Activated naive CD4-positive, alpha-beta T cell treated with Interleukin-2 at 50 U/mL for 16 hours (primary cell): ENCODE measurements around the gene CHST3.
A peak's percentile ranks its signal among the peaks of the same experiment; 100 is the strongest.
"Not testable (repeated sequence)": the region's sequence is repeated elsewhere in the genome, so short reads cannot be mapped to it uniquely, and the experiment has no call there.

Experiments used
- DNase-seq: peaks from one replicate; pipeline ENCODE4 v3.0.0-alpha.2; 2020

The CHST3 gene

GRCh38 chr10:71950683-71951082 is 13.5 kb upstream of the CHST3 start:
- no peak for DNase-seq

- no peak for DNase-seq
These were observed 11.4 kb upstream of the CHST3 start for GRCh38 chr10:71952745-71953144.

- DNase-seq, result no peak
These were observed 6.5 kb upstream of the CHST3 start for GRCh38 chr10:71957546-71958275.

- DNase-seq, result no peak
These were observed 4.7 kb upstream of the CHST3 start for GRCh38 chr10:71959526-71959925.

- no peak for DNase-seq
These were observed 2.4 kb upstream of the CHST3 start for GRCh38 chr10:71961831-71962230.

- no peak for DNase-seq
These were observed 1.3 kb upstream of the CHST3 start for GRCh38 chr10:71962901-71963300.

GRCh38 chr10:71963351-71964097 is 671 bp upstream of the CHST3 start:
- no peak for DNase-seq

- peak; percentile 32 for DNase-seq
These were observed 734 bp downstream of the CHST3 start for GRCh38 chr10:71964743-71965515.

- DNase-seq, result no peak
These were observed 1.4 kb downstream of the CHST3 start for GRCh38 chr10:71965623-71966022.

GRCh38 chr10:71966046-71967004 is 2.1 kb downstream of the CHST3 start:
- no peak for DNase-seq

- not testable (repeated sequence) for DNase-seq
These were observed 3.8 kb downstream of the CHST3 start for GRCh38 chr10:71967958-71968357.

- DNase-seq, result no peak
These were observed 4.6 kb downstream of the CHST3 start for GRCh38 chr10:71968553-71969474.

GRCh38 chr10:71969929-71970328 is 5.7 kb downstream of the CHST3 start:
- DNase-seq, result no peak

- DNase-seq, result no peak
These were observed 6.1 kb downstream of the CHST3 start for GRCh38 chr10:71970331-71970730.

- DNase-seq, result no peak
These were observed 6.7 kb downstream of the CHST3 start for GRCh38 chr10:71970869-71971268.

- DNase-seq, result no peak
These were observed 7.1 kb downstream of the CHST3 start for GRCh38 chr10:71971311-71971731.

GRCh38 chr10:71971769-71972555 is 7.8 kb downstream of the CHST3 start:
- DNase-seq, result no peak

- DNase-seq, result no peak
These were observed 8.8 kb downstream of the CHST3 start for GRCh38 chr10:71972746-71973695.
